ENCODE data around the gene JMJD4.
"Not testable (repeated sequence)": the region's sequence is repeated elsewhere in the genome, so short reads cannot be mapped to it uniquely, and the experiment has no call there.

Gene JMJD4

GRCh38 chr1:227733751-227734545, 1.2 kb downstream of the JMJD4 start:
- no peak for DNase-seq (ENCODE audit: low read depth in 2 of 2, low spot score in 1 of 2)

DNA sequence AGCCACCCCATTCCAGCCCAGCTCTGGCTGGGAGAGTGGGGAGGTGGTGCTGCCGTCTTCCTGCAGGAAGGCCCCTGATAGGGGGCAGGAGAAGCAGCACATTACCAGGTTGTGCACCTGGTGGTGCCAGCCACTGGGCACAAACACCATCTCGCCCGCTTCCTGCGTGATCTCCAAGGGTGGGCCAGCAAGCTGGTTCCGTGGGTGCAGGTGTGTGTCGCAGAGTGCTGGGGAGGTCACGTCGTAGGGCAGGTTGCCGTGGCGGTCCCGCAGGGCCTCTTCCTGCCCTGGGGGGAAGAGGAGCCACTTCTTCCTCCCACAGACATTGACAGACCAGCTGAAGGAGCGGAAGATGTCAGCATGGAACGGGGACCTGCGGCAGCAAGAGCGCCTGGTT, 1.8 kb downstream of the JMJD4 start:
- no peak for DNase-seq (ENCODE audit: low read depth in 2 of 2, low spot score in 1 of 2)

DNA sequence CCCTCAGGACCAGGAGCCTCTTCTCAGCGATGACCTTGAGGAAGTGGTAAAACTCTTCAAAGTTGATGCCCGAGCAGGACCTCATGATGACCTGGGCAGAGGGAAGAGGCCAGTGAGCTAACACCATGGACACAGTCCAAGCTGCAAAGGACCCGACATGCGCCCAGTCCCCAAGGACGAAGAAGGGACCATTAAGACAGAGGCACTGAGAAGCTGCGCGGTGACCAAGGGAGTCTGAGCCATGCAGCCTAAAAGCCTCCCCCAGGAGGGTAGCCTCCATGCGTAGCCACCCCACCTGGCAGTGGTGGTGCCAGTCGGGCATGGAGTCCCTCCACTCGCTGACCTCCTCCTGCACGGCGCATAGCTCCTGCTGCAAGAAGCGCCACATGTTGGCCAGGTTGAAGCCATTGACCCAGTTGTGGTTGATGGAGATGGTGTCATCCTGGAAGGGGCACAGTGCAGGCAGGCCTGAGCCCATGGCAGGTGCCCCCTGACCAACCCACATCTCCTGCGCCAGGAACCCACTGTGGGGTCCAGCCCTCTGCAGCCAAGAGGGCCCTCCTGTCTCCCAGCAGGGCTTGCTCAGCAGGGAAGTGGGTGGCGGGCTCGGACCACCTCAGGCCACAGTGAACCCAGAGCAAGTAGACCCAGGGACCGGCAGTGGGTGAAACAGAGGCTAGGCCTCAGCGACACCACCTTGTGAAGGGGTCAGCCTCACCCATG, 2.4 kb downstream of the JMJD4 start:
- no peak for DNase-seq (ENCODE audit: low read depth in 2 of 2, low spot score in 1 of 2)

GRCh38 chr1:227731696-227732585, 3.2 kb downstream of the JMJD4 start:
- DNase-seq (ENCODE audit: low read depth in 2 of 2, low spot score in 1 of 2) = no peak

GRCh38 chr1:227731241-227731677, 3.8 kb downstream of the JMJD4 start:
- no peak for DNase-seq (ENCODE audit: low read depth in 2 of 2, low spot score in 1 of 2)

GRCh38 chr1:227730630-227731151, 4.4 kb downstream of the JMJD4 start:
- no peak for DNase-seq (ENCODE audit: low read depth in 2 of 2, low spot score in 1 of 2)

- DNase-seq (ENCODE audit: low read depth in 2 of 2, low spot score in 1 of 2) = no peak
These were observed 5.0 kb downstream of the JMJD4 start for GRCh38 chr1:227729881-227730629.

DNA sequence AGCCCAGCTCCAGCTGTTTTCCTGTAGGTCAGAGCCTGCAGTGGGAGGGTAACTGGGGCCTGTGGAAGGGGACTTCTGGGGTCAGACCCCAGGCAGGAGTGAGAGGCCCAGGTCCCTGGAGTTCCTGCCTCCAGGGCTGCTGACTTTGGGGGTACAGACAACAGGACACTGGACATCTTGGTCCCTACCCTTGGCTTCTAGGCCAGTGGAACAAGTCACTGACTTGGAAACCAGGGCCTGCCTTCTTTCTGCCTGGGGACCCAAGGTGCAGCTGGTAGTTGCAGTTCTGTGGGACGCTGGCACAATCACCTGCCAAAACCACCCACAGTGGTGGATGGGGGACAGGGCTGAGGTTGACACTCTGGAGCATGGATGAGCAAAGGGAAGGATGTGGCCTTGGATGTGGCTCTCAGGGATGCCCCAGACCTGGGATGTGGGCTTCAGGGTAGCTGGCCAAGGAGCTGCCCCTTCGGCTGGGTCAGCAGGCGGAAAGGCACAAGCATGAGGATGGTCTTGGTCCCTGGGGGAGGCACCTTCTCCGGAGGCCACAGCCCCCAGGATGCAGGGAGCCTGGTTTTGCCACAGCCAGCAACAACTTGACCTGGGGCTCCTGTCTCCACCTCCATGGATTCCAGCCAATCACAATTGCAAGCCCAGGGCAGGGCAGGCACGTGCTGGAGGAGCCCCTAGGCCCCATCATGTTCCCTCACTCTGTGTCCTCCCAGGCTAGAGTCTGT, 5.8 kb downstream of the JMJD4 start:
- no peak for DNase-seq (ENCODE audit: low read depth in 2 of 2, low spot score in 1 of 2)

DNA sequence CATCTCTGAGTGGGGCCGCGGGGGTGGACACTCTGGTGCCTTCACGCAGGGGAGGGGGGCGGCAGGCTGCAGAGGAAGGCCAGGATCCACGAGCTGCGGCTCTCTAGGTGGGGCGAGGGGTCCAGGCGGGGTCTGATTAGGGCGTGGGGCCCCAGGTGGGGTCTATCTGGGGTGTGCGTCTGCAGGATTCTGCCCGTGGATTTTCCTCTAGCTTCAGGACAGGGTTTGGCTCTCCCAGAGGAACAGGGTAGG, 6.3 kb downstream of the JMJD4 start:
- DNase-seq (ENCODE audit: low read depth in 2 of 2, low spot score in 1 of 2) = no peak

DNA sequence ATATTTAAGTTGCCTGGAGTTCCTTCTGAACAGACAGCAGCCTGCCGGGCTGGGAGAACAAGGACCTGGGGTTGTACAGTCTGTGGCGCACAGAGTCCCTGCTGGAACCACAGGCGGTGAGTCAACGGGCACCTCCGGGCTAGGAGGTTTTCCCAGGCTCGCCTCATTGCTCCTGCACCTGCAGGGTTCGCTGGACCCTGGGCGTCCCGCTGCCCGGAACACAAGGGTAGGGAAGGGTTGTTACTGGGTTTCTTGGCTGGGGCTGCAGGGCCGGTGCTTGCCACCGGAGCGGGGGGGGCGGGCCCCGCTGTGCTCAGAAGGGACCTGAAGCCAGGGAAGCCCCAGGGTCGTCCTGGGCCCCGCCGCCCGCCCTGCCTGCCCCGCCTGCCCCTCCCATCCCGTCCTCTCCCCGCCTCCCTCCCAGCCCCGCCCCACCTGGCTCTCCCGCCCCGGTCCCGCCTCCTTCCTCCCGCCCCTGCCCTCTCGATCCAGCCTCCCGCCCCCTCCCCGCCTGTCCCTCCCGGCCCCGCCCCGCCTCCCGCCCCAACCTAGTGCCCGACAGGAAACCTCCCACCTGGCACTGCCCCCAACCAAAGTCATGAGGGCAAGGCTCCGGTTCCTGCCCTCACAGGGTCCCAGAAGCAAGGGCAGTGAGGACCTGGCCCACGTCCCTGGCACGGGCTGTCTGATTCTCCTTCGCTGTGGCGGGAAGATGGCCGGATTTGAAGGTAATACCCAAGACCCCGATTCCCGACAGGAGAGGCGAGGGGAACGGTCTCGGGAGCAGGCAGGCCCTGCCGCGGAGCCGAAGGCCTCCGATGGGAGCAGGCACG, 6.8 kb downstream of the JMJD4 start:
- peak; percentile 26 to 52 for DNase-seq (ENCODE audit: low read depth in 2 of 2, low spot score in 1 of 2)

DNA sequence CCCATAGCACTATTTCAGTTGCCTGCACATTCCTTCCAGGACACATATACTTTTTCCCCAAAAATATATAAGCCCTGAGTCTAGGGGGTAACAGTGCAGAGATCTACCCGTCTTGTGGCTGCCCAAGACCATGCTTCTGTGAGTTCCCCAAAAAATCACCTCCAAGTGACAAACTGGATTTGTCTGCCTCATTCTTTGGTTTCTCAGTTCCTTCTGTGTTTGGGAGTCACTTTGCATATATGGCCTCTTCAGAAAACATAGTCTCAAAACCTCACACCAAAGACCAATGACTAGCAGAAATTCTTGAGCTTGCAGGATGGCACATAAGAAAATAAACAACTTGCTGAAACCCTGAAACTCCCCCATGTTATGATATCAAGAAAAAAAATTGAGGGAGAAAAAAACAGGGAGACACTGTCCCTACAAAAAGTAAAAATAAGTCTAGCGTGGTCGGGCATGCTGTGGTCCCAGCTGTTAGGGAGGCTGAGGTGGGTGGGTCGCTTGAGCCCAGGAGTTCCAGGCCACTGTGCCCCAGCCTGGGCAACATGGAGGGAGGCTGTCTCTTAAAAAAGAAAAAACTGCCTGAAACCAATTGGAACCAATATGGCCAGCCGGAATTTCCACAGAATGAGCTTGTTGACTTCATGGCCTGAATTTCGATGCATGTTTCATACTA, 8.0 kb downstream of the JMJD4 start:
- no peak for DNase-seq (ENCODE audit: low read depth in 2 of 2, low spot score in 1 of 2)

GRCh38 chr1:227726318-227726717, 8.8 kb downstream of the JMJD4 start:
- no peak for DNase-seq (ENCODE audit: low read depth in 2 of 2, low spot score in 1 of 2)

GRCh38 chr1:227725046-227725445, 10.1 kb downstream of the JMJD4 start:
- DNase-seq (ENCODE audit: low read depth in 2 of 2, low spot score in 1 of 2) = no peak

GRCh38 chr1:227723474-227723873, 11.6 kb downstream of the JMJD4 start:
- no peak for DNase-seq (ENCODE audit: low read depth in 2 of 2, low spot score in 1 of 2)

GRCh38 chr1:227718932-227719331, 16.2 kb downstream of the JMJD4 start:
- no peak for DNase-seq (ENCODE audit: low read depth in 2 of 2, low spot score in 1 of 2)

GRCh38 chr1:227712648-227713047, 22.5 kb downstream of the JMJD4 start:
- DNase-seq (ENCODE audit: low read depth in 2 of 2, low spot score in 1 of 2) = no peak

DNA sequence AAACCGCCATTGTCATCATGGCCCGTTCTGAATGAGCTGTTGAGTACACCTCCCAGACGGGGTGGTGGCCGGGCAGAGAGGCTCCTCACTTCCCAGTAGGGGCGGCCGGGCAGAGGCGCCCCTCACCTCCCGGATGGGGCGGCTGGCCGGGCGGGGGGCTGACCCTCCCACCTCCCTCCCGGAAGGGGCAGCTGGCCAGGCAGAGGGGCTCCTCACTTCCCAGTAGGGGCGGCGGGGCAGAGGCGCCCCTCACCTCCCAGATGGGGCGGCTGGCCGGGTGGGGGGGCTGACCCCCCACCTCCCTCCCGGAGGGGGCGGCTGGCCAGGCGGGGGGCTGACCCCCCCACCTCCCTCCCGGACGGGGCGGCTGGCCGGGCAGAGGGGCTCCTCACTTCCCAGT, 24.6 kb downstream of the JMJD4 start:
- DNase-seq (ENCODE audit: low read depth in 2 of 2, low spot score in 1 of 2) = not testable (repeated sequence)

DNA sequence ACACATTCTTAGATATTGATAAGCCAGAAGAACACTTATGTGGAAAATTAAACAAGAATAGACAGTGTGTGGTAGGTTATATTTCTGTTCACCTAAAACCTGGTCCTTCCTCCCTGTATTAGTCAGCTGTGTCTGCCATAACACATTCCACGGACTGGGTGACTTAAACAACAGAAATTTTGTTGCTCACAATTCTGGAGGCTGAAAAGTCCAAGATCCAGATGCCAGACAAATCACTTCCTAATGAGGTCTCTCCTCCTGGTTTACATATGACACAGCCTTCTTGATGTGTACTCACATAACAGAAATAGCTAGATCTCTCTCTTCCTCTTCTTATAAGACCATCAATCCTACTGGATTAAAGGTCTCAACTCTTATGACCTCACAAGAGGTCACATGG, 25.7 kb downstream of the JMJD4 start:
- no peak for DNase-seq (ENCODE audit: low read depth in 2 of 2, low spot score in 1 of 2)

- DNase-seq (ENCODE audit: low read depth in 2 of 2, low spot score in 1 of 2) = no peak
These were observed 27.3 kb downstream of the JMJD4 start for GRCh38 chr1:227707846-227708245.

Measured in stimulated activated CD8-positive, alpha-beta memory T cell treated with anti-CD3 and anti-CD28 coated beads, Interleukin-4, amount 100 ng/mL, for 1 hour (primary cell).